Measurements from ENCODE around the gene SHISA8.
A peak's percentile ranks its signal among the peaks of the same experiment; 100 is the strongest.

The SHISA8 gene

DNA sequence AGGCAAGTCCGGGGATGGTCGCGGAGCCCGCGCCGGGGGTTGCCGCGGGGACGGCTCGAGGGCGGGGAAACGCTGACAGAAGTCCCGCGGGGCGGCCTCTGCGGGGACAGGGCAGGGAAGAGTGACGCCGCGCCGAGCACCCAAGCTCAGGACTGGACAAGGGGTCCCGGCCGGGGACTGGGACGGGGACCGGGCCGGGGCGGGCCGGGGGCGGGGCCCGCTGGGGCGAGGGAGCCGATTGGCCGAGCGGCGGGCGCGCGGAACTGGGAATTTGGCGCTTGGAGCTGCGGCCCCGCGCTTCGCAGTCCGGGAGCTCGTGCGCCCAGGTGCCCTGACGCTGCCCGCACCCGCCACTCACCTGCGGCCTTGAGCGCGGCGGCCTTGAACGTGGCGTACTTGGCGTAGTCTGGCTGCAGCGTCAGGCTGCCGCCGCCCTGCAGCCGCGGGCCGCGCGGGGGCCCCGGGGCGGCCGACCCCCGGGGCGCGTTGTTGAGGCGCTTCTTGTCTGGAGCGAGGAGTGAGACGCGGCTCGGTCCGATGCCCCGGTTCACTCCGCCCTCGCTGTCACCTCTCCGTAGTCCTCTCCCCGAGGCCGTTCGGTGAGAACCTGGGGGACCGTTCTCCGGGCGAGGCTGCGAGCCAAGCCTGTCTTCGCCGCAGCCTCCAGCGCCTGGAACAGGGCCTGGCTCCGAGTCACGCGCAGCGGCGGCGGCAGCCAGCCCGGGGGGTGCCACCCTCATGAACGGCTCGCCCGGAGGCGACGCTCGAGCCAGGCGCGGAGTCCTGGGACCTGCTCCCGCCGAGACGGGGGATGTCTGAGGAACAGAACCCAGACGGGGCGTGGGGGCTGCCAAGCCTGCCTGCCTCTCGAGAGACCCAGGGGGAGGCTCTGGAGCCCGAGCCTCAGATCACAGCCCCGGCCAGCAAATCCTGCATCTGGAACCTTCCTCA, 4.5 kb downstream of the SHISA8 start:
- Histone ChIP-seq H3K9me2 (replicated peaks; ENCODE audit: low read depth, low read length) (no peaks in the 10 kb centered on the region), H3K27me3 (ENCODE audit: insufficient read depth, low read length, poor library complexity, severe bottlenecking) (no peaks in the 10 kb centered on the region), H2AFZ (ENCODE audit: low read length) (no peak overlapping the region), H3K36me3 (ENCODE audit: insufficient read depth, low read length) (peaks cover 15% of the 10 kb centered on the region; the same call in 1 of the 2 replicates), H3K9me3 (ENCODE audit: insufficient read depth, low read depth, low read length) (no peaks in the 10 kb centered on the region), H3F3A (ENCODE audit: low read depth) (no peaks in the 10 kb centered on the region), H3K4me3 (ENCODE audit: low read length, poor library complexity, severe bottlenecking) (no peak overlapping the region), H4K20me1 (ENCODE audit: insufficient read depth, low read length, poor library complexity, severe bottlenecking) (no peaks in the 10 kb centered on the region), H3K9ac (ENCODE audit: low read depth, low read length, poor library complexity, severe bottlenecking) (no peak overlapping the region), H3K79me2 (ENCODE audit: insufficient read depth, low read length) (no peaks in the 10 kb centered on the region), H3K4me1 (ENCODE audit: insufficient read depth, low read length, poor library complexity, severe bottlenecking) (peaks cover 19% of the 10 kb centered on the region), H3K4me2 (ENCODE audit: low read depth, low read length, poor library complexity, severe bottlenecking) (no peak overlapping the region)
- TF ChIP-seq EZH2phosphoT487 (IDR thresholded peaks at IDR 0.05; ENCODE audit: borderline replicate concordance) (no peak), CTCF (conservative IDR thresholded peaks at IDR 0.05; ENCODE audit: low read length) (no peak)

DNA sequence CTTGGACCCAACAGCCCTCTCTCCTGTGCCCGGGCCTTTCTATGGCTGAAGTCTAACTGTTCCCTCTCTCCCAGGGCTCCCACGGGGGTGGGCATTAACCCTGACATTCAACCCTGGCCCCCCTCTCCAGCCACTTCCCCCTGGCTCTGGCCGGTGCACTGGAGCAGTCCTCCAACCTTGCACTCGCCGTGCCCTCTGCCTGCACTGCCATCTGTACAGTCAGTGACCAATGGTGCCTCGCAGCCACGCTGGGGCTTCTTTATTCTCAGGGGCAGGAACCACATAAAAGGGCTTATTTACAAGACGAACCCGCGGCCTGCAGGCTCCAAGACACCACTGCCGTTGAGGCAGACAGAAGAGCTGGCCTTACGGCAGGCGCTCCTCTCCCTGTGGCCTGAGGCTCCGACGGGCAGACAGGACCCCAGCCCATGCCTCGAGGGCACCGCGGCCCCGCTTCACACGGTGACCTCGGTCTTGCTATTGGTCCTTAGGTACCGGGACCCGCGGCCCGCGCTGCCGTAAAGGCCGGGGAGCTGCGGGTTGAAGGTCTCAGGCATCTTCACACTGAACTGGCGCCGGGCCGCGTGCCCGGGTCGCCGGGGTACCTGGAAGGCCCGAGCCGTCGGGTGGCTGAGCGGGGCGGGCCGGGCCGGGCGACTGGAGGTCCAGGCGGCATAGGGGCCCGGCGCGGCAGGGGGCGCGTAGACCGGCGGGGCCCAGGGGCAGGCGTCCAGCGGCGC, 5.4 kb downstream of the SHISA8 start:
- H3K79me2 ChIP-seq (ENCODE audit: insufficient read depth, low read length): no peaks in the 10 kb centered on the region
- H3K36me3 ChIP-seq (ENCODE audit: insufficient read depth, low read length): peaks cover 24% of the 10 kb centered on the region; the same call in 1 of the 2 replicates
- no peaks in the 10 kb centered on the region for H4K20me1 ChIP-seq (ENCODE audit: insufficient read depth, low read length, poor library complexity, severe bottlenecking)
- H3K4me1 ChIP-seq (ENCODE audit: insufficient read depth, low read length, poor library complexity, severe bottlenecking): peaks cover 19% of the 10 kb centered on the region
- no peaks in the 10 kb centered on the region for H3K9me2 ChIP-seq (replicated peaks; ENCODE audit: low read depth, low read length)
- no peak overlapping the region for H2AFZ ChIP-seq (ENCODE audit: low read length)
- no peaks in the 10 kb centered on the region for H3F3A ChIP-seq (ENCODE audit: low read depth)
- no peak overlapping the region for H3K9ac ChIP-seq (ENCODE audit: low read depth, low read length, poor library complexity, severe bottlenecking)
- TF ChIP-seq CTCF (conservative IDR thresholded peaks at IDR 0.05; ENCODE audit: low read length) (no peak), EZH2phosphoT487 (IDR thresholded peaks at IDR 0.05; ENCODE audit: borderline replicate concordance) (no peak)
- no peak overlapping the region for H3K4me3 ChIP-seq (ENCODE audit: low read length, poor library complexity, severe bottlenecking)
- H3K9me3 ChIP-seq (ENCODE audit: insufficient read depth, low read depth, low read length): no peaks in the 10 kb centered on the region
- H3K4me2 ChIP-seq (ENCODE audit: low read depth, low read length, poor library complexity, severe bottlenecking): no peak overlapping the region
- H3K27me3 ChIP-seq (ENCODE audit: insufficient read depth, low read length, poor library complexity, severe bottlenecking): no peaks in the 10 kb centered on the region

- Histone ChIP-seq H3F3A (ENCODE audit: low read depth) (no peaks in the 10 kb centered on the region), H3K4me2 (ENCODE audit: low read depth, low read length, poor library complexity, severe bottlenecking) (peak overlapping the region; percentile 21), H3K4me3 (ENCODE audit: low read length, poor library complexity, severe bottlenecking) (no peak overlapping the region), H3K9me3 (ENCODE audit: insufficient read depth, low read depth, low read length) (no peaks in the 10 kb centered on the region), H3K9ac (ENCODE audit: low read depth, low read length, poor library complexity, severe bottlenecking) (no peak overlapping the region), H3K36me3 (ENCODE audit: insufficient read depth, low read length) (peaks cover 32% of the 10 kb centered on the region; the same call in 1 of the 2 replicates), H2AFZ (ENCODE audit: low read length) (no peak overlapping the region), H3K9me2 (replicated peaks; ENCODE audit: low read depth, low read length) (no peaks in the 10 kb centered on the region), H3K4me1 (ENCODE audit: insufficient read depth, low read length, poor library complexity, severe bottlenecking) (peaks cover 19% of the 10 kb centered on the region), H4K20me1 (ENCODE audit: insufficient read depth, low read length, poor library complexity, severe bottlenecking) (no peaks in the 10 kb centered on the region), H3K27me3 (ENCODE audit: insufficient read depth, low read length, poor library complexity, severe bottlenecking) (no peaks in the 10 kb centered on the region), H3K79me2 (ENCODE audit: insufficient read depth, low read length) (no peaks in the 10 kb centered on the region)
- TF ChIP-seq CTCF (conservative IDR thresholded peaks at IDR 0.05; ENCODE audit: low read length) (no peak), EZH2phosphoT487 (IDR thresholded peaks at IDR 0.05; ENCODE audit: borderline replicate concordance) (no peak)
Measured at GRCh38 chr22:41908411-41909309, 6.2 kb downstream of the SHISA8 start.
